ENCODE data around the gene PALM. TPM values are rescaled to one million over a fixed set of nuclear protein-coding genes. Genes with fewer than 3 reads are reported as not detected.

Gene PALM
- total RNA-seq, 1 donor from 2014 or later: 13.9 TPM

DNA sequence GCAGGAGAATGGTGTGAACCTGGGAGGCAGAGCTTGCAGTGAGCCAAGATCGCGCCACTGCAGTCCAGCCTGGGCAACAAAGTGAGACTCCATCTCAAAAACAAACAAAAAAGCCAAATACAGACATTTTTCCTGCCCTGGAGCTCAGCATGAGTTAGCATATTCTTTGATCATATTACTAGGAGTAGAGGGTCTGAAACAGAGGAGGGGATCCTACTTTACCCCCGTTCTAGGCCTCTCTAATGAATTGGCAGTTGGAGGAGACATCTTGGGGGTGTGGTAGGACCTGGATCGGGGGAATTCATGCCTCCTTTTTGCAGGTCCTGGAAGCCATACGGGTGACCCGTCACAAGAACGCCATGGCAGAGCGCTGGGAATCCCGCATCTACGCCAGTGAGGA lies 54.4 kb downstream of the PALM start:
- no peak for DNase-seq (ENCODE audit: low spot score)

DNA sequence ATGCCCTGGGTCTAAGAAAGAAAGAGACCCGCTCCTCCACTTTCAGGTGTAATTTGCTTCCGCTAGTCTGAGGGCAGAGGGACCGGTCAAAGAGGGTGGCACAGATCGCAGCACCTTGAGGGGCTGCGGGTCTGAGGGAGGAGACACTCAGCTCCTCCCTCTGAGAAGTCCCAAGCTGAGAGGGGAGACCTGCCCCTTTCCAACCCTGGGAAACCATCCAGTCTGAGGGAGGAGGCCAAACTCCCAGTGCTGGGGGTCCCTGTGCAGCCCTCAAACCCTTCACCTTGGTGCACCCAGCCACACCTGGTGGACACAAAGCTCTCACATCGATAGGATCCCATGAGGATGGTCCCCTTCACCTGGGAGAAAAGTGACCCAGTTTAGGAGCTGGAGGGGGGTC lies 55.1 kb downstream of the PALM start:
- no peaks in the 10 kb centered on the region for H3F3A ChIP-seq (ENCODE audit: low read depth)
- H3K9me3 ChIP-seq (ENCODE audit: low read depth): no peaks in the 10 kb centered on the region
- no peak for DNase-seq (ENCODE audit: low spot score)
- no peak overlapping the region for H3K27ac Mint-ChIP-seq
- H4K20me1 ChIP-seq (ENCODE audit: low read depth): no peaks in the 10 kb centered on the region
- no peak overlapping the region for H2AFZ ChIP-seq (replicated peaks)
- H3K27me3 ChIP-seq: no peaks in the 10 kb centered on the region
- peaks cover 5% of the 10 kb centered on the region for H3K9me3 Mint-ChIP-seq
- H3K79me2 ChIP-seq (ENCODE audit: low read depth): no peaks in the 10 kb centered on the region
- H3K9ac ChIP-seq: no peak overlapping the region
- peaks cover 7% of the 10 kb centered on the region for H3K4me1 Mint-ChIP-seq
- H3K36me3 Mint-ChIP-seq: peaks cover 3% of the 10 kb centered on the region
- no peak overlapping the region for H3K4me2 ChIP-seq
- TF ChIP-seq, protein P1, sequence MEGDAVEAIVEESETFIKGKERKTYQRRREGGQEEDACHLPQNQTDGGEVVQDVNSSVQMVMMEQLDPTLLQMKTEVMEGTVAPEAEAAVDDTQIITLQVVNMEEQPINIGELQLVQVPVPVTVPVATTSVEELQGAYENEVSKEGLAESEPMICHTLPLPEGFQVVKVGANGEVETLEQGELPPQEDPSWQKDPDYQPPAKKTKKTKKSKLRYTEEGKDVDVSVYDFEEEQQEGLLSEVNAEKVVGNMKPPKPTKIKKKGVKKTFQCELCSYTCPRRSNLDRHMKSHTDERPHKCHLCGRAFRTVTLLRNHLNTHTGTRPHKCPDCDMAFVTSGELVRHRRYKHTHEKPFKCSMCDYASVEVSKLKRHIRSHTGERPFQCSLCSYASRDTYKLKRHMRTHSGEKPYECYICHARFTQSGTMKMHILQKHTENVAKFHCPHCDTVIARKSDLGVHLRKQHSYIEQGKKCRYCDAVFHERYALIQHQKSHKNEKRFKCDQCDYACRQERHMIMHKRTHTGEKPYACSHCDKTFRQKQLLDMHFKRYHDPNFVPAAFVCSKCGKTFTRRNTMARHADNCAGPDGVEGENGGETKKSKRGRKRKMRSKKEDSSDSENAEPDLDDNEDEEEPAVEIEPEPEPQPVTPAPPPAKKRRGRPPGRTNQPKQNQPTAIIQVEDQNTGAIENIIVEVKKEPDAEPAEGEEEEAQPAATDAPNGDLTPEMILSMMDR (IDR thresholded peaks at IDR 0.05): no peak
- TF ChIP-seq EZH2phosphoT487 (IDR thresholded peaks at IDR 0.05) (no peak), EZH2 (IDR thresholded peaks at IDR 0.05) (no peak)
- H3K4me3 ChIP-seq: no peak overlapping the region
- H3K4me1 ChIP-seq: no peaks in the 10 kb centered on the region
- H3K27me3 Mint-ChIP-seq (ENCODE audit: insufficient read depth, low read depth): peaks cover 6% of the 10 kb centered on the region
- H3K36me3 ChIP-seq: no peaks in the 10 kb centered on the region
- no peak overlapping the region for H3K27ac ChIP-seq
- no peak overlapping the region for H3K4me3 Mint-ChIP-seq

More for the DNA sequence above, 54.4 kb downstream of the PALM start:
- H4K20me1 ChIP-seq (ENCODE audit: low read depth): no peaks in the 10 kb centered on the region
- H3K36me3 ChIP-seq: no peaks in the 10 kb centered on the region
- Mint-ChIP-seq H3K4me3 (no peak overlapping the region), H3K9me3 (peaks cover 10% of the 10 kb centered on the region), H3K4me1 (peaks cover 1% of the 10 kb centered on the region), H3K36me3 (peaks cover 3% of the 10 kb centered on the region), H3K27me3 (ENCODE audit: insufficient read depth, low read depth) (peaks cover 11% of the 10 kb centered on the region), H3K27ac (no peak overlapping the region)
- no peaks in the 10 kb centered on the region for H3F3A ChIP-seq (ENCODE audit: low read depth)
- TF ChIP-seq EZH2 (IDR thresholded peaks at IDR 0.05) (no peak), EZH2phosphoT487 (IDR thresholded peaks at IDR 0.05) (no peak)
- TF ChIP-seq, protein P1 (IDR thresholded peaks at IDR 0.05): no peak
- H3K4me1 ChIP-seq: no peaks in the 10 kb centered on the region
- no peak overlapping the region for H3K9ac ChIP-seq
- no peak overlapping the region for H3K4me3 ChIP-seq
- H2AFZ ChIP-seq (replicated peaks): no peak overlapping the region
- no peaks in the 10 kb centered on the region for H3K79me2 ChIP-seq (ENCODE audit: low read depth)
- H3K27ac ChIP-seq: no peak overlapping the region
- H3K4me2 ChIP-seq: no peak overlapping the region
- no peaks in the 10 kb centered on the region for H3K27me3 ChIP-seq
- no peaks in the 10 kb centered on the region for H3K9me3 ChIP-seq (ENCODE audit: low read depth)

DNA sequence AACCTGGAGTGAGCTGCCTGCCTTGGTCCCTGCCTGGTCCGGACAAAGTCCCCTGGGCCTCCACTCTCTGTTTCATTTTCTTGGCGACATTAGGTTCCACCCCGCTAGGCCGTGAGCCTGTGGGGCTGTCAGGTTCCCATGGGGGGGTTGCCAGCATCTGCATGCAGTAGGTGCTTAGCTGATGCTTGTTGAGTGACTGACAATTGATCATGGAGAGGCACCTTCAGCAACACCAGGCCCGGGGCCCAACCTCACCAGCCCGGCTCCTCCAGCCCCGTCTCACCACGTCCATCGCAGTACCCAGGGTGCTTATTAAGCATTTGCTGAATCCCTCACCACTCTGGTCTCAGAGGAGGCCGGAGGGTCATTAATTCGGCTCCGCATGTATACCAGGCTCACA lies 55.6 kb downstream of the PALM start:
- H3K4me3 Mint-ChIP-seq: no peak overlapping the region
- DNase-seq (ENCODE audit: low spot score): no peak
- Histone ChIP-seq H3K27ac (no peak overlapping the region), H2AFZ (replicated peaks) (no peak overlapping the region), H4K20me1 (ENCODE audit: low read depth) (no peaks in the 10 kb centered on the region), H3K4me2 (no peak overlapping the region), H3K4me1 (no peaks in the 10 kb centered on the region), H3K27me3 (no peaks in the 10 kb centered on the region), H3K79me2 (ENCODE audit: low read depth) (no peaks in the 10 kb centered on the region), H3K9me3 (ENCODE audit: low read depth) (no peaks in the 10 kb centered on the region), H3F3A (ENCODE audit: low read depth) (no peaks in the 10 kb centered on the region), H3K9ac (no peak overlapping the region), H3K36me3 (no peaks in the 10 kb centered on the region), H3K4me3 (no peak overlapping the region)
- peaks cover 3% of the 10 kb centered on the region for H3K36me3 Mint-ChIP-seq
- H3K27me3 Mint-ChIP-seq (ENCODE audit: insufficient read depth, low read depth): peaks cover 5% of the 10 kb centered on the region
- peaks cover 7% of the 10 kb centered on the region for H3K4me1 Mint-ChIP-seq
- H3K9me3 Mint-ChIP-seq: peaks cover 5% of the 10 kb centered on the region
- H3K27ac Mint-ChIP-seq: no peak overlapping the region
- TF ChIP-seq EZH2 (IDR thresholded peaks at IDR 0.05): no peak
- TF ChIP-seq, protein P1 (IDR thresholded peaks at IDR 0.05): no peak
- TF ChIP-seq EZH2phosphoT487 (IDR thresholded peaks at IDR 0.05): no peak
